Mucosa of rectum (tissue), 2 donors: ENCODE measurements around the gene KIFC3.

ENCODE experiments used
- H3K27ac ChIP-seq, 2 donors: one replicate each; pipeline ENCODE4 v1.7.0; 2013; ENCODE audit warnings: inconsistent platforms in 2 of 2, low read depth in 2 of 2, low read length in 2 of 2
- H3K27me3 ChIP-seq, 2 donors: one replicate each; pipeline ENCODE4 v1.7.0; 2013; ENCODE audit warnings: low read length in 2 of 2; ENCODE audit not compliant: control insufficient read depth in 2 of 2, insufficient read depth in 2 of 2
- H3K36me3 ChIP-seq, 2 donors: one replicate each; pipeline ENCODE4 v1.7.0; 2013; ENCODE audit warnings: low read length in 2 of 2; ENCODE audit not compliant: control insufficient read depth in 2 of 2, insufficient read depth in 2 of 2
- H3K4me1 ChIP-seq, 2 donors: one replicate each; pipeline ENCODE4 v1.7.0; 2013; ENCODE audit warnings: low read length in 2 of 2, mild to moderate bottlenecking in 1 of 2; ENCODE audit not compliant: control insufficient read depth in 2 of 2, insufficient read depth in 2 of 2
- H3K4me3 ChIP-seq, 2 donors: one replicate each; pipeline ENCODE4 v1.7.0; 2013; ENCODE audit warnings: low read length in 2 of 2
- H3K9ac ChIP-seq, 2 donors: one replicate each; pipeline ENCODE4 v1.7.0; 2013; ENCODE audit warnings: low read length in 2 of 2, low read depth in 1 of 2, mild to moderate bottlenecking in 1 of 2
- H3K9me3 ChIP-seq, 2 donors: one replicate each; pipeline ENCODE4 v1.7.0; 2013; ENCODE audit warnings: low read length in 2 of 2; ENCODE audit not compliant: control insufficient read depth in 2 of 2
- donor health status: healthy.
- donor health status: Normal muscosa, but diverticular disease.

Gene KIFC3

DNA sequence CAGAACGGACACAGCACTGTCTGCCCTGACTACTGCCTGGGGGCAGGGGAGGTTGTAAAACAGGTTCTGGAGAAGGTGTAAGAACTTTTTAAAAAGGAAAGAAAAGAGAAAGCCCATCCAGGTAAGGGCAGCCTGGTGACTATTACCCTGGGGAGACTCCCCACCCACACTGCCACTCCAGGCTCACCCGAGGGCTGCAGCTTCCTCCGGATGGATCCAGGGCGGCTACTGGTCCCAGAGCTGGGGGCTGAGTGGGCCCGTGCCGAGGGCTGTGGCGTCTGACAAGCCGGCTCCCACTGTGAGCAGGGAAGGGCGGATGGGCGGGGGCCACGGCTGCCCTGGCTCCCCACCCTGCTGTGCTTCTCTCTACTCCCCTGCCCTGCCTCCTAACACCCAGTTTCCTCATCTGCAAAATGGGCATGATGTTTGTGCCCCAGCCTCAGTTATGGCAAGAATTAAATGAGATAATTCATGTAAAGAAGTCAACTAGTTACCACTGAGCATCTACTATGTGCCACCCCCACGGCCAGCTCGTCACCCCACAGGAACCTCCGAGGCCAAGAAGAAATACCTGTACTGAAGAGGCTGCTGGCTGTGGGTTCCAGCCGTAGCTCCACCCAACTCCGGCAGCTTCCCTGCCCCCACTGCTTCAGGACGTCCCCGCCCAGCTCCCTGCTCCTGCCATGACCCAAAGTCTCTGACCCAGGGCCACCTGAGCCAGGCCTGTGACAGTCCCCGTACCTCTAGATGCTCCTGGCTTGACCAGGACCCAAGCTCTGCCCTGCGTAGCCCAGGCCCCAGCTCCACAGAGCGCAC lies 42.5 kb downstream of the KIFC3 start:
- H3K9me3 ChIP-seq: no peaks in the 10 kb centered on the region
- H3K36me3 ChIP-seq: peaks cover 0 to 8% of the 10 kb centered on the region in 2 donors
- no peaks in the 10 kb centered on the region for H3K4me1 ChIP-seq
- H3K4me3 ChIP-seq: no peak overlapping the region
- no peak overlapping the region for H3K9ac ChIP-seq
- no peaks in the 10 kb centered on the region for H3K27me3 ChIP-seq
- no peak overlapping the region for H3K27ac ChIP-seq

DNA sequence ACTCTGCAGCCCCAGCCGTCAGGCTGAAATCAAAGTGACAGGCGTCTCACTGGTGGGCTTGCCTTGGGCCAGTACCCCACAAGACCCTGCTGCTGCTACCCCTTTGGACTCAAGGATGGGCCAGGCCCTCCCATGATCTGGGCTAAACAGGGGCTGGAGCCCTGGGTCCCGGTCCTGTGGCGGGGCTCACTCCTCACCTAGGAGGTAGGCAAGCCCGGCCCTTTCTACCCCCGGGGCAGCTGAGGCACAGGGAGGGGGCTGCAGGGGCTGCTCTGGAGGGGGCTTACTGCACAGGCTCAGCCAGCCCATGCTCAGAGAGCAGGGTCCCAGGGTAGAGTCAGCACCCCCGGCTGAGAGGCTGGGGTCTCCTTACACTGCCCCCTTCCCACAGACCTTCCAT lies 43.2 kb downstream of the KIFC3 start:
- Histone ChIP-seq H3K36me3 (peaks cover 0 to 8% of the 10 kb centered on the region in 2 donors), H3K27ac (no peak overlapping the region), H3K27me3 (no peaks in the 10 kb centered on the region), H3K9me3 (no peaks in the 10 kb centered on the region), H3K4me1 (no peaks in the 10 kb centered on the region), H3K9ac (no peak overlapping the region), H3K4me3 (no peak overlapping the region)

DNA sequence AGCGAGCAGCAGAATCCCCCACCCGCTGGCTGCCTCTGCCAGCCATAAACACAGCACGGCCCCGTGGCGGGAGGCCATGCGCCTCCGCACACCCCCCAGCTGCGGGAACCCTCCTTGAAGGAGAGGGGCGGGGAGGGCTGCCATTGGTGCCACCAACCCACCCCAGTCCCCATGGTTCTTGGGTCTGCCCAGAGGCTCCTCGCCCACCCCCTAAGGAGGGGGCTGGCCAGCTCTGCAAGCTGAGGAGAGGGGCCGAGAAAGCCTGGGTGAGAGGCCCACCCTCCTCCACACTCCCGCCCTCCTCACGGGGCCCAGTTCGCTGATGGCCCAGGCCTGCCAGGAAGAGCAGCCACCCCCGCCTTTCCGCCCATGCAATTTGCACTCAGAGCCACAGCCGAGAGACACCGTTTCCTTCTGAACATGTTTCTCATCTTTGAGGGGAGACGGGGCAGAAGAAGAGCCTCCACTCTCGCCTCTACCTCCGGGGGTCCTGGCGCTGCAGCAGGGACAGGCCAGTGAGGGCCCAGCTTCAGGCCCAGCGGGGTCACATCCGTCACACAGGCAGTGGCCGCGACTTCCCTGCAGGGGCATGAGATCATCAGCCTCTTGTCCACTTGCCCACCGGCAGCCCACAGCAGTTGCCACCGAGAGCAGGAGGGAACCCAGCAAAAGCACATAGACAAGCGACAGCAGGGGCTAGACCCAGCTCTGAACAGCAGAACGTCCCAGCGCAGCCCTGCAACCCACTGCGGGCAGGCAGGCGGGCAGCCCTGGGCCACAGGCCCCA lies 43.8 kb downstream of the KIFC3 start:
- no peak overlapping the region for H3K4me3 ChIP-seq
- no peak overlapping the region for H3K27ac ChIP-seq
- no peaks in the 10 kb centered on the region for H3K27me3 ChIP-seq
- H3K36me3 ChIP-seq: peaks cover 1 to 8% of the 10 kb centered on the region in 2 donors
- no peaks in the 10 kb centered on the region for H3K4me1 ChIP-seq
- no peaks in the 10 kb centered on the region for H3K9me3 ChIP-seq
- H3K9ac ChIP-seq: no peak overlapping the region

DNA sequence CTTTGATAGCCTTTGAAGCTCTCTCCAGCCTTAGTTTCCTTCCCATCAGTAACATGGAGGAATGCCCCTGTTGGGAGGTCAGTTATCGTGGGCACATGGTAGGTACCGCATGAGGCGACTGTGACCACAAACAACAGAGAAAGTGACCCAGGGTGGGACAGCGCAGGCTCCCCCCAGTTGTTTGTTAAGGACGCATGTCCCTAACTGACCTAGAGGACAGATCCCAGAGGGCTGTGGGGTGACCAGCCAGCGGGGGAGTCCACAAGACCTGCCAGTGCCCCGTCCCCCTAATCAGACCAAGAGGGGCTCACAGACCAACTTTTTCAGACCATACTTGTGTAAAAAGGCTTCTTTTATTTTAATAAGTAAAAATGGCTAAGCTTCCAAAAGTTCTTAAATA lies 44.4 kb downstream of the KIFC3 start:
- Histone ChIP-seq H3K36me3 (peaks cover 3 to 8% of the 10 kb centered on the region in 2 donors), H3K4me1 (no peaks in the 10 kb centered on the region), H3K27me3 (no peaks in the 10 kb centered on the region), H3K4me3 (no peak overlapping the region), H3K27ac (no peak overlapping the region), H3K9ac (no peak overlapping the region), H3K9me3 (no peaks in the 10 kb centered on the region)

DNA sequence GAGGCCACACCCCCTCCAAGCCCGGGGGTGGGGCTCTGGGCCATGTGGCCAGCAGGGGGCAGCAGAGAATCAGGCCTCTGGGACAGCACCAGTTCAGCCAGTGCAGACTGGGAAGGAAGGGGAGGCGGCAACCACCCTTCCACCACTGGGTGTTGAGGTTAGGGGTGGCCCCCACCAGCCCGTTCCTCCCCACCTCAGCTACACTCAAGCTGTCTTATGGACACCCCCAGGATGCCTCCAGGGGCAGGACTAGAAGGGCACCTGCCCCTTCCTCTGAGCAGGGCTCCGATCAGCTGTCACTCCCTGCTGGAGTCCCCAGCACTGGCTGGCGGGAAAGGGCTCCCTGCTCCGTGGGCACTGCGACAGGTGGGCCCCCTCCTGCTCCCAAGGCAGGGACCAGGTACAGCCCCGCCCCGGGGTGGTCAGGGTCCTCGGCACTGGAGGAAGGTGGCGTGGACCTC lies 44.9 kb downstream of the KIFC3 start:
- Histone ChIP-seq H3K27ac (no peak overlapping the region), H3K27me3 (no peaks in the 10 kb centered on the region), H3K36me3 (peaks cover 3 to 8% of the 10 kb centered on the region in 2 donors), H3K9ac (no peak overlapping the region), H3K4me3 (no peak overlapping the region), H3K4me1 (no peaks in the 10 kb centered on the region), H3K9me3 (no peaks in the 10 kb centered on the region)

DNA sequence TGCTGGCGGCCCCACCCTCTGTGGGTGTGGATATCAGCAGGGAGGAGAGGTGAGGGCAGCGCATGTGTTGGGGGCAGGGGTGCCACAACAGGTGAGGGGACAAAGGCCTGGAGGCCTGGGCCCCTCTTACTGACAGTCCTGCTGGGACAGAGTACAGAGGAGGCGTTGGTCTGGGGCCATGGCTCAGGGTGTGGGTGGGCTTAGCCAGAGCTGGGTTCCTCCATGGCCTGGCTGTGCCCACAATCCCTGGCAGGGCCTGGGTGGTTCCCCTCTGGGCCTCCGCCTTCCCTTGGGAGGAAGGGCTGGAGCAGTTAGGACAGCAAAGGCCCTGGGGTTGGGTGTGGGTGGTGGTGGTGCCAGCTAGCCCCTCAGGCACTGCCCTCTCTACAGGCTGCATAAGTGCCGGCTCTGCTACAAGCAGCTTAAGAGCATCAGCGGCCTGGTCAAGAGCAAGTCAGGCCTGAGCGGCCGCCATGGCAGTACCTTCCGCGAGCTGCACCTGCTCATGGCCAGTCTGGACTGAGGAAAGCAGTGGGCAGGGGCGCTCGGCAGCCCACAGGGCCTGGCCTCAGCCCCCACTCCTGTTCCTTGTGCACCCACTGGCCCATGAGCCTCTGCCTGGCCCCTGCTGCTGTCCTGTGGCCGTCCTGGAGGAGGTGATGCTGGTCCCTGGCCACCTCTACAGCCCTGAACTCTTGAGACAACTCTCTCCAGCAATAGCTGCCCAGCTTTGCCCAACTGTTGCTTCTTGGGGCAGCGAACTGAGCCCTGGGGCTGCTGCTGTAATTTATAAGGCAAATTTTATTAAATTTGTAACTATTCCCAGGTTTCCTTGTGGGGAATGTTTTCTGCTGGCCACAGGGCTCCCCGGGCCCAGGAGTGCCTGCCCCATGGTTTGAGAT lies 45.6 kb downstream of the KIFC3 start:
- Histone ChIP-seq H3K4me3 (no peak overlapping the region), H3K9me3 (no peaks in the 10 kb centered on the region), H3K27me3 (no peaks in the 10 kb centered on the region), H3K27ac (no peak overlapping the region), H3K9ac (no peak overlapping the region), H3K4me1 (no peaks in the 10 kb centered on the region), H3K36me3 (peaks cover 3 to 8% of the 10 kb centered on the region in 2 donors)

DNA sequence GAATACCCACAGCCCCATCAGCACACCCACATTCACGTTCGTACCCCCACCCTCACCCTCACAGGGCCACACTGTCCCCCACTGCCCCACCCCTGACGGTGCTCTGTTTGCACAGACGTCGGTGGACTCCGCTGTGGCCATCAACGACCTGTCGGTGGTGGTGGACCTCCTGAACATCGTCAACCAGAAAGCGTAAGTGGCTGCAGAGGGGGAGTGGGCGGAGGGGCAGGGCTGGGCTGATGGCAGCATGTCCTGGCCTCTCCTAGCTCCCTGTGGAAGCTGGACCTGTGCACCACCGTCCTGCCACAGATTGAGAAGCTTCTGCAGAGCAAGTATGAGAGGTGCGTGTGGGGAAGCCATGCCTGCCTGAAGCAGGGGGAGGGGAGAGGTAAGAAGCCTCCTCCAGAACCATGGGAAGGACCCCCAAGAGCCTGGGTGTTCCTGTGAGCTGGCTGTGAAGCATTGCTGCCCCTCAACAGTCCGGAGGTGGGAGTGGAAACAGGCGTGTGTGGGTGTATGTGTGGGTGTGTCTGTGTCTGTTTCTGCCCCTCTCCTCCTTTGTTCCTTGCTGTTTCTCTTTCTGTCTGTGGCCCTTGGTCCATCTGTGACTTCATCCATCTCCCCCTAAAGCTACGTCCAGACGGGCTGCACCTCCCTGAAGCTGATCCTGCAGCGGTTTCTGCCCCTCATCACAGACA lies 46.4 kb downstream of the KIFC3 start:
- Histone ChIP-seq H3K36me3 (peaks cover 3 to 7% of the 10 kb centered on the region in 2 donors), H3K9ac (no peak overlapping the region), H3K9me3 (no peaks in the 10 kb centered on the region), H3K4me3 (no peak overlapping the region), H3K4me1 (no peaks in the 10 kb centered on the region), H3K27me3 (no peaks in the 10 kb centered on the region), H3K27ac (no peak overlapping the region)

DNA sequence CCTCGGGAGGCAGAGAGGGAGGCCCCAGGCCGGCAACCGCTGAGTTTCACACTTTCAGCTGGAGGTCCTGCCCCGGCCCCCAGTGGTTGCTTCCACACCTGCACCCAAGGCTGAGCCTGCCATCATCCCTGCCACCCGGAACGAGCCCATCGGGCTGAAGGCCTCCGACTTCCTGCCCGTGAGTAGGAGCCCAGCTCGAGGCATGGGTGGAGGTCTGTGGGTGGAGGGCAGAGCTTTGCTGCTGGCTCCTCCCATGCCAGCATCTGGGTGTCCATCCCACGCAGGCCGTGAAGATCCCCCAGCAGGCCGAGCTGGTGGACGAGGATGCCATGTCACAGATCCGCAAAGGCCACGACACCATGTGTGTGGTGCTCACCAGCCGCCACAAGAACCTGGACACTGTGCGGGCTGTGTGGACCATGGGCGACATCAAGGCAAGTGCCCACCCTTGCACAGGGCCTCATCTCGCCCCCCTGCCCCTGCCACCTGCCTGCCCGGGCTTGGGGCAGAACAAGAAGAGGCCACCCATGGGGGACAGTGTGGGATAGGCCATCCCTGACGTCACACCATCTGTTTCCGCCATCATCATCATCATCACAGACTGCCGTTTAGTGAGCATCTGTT lies 47.1 kb downstream of the KIFC3 start:
- Histone ChIP-seq H3K9ac (no peak overlapping the region), H3K27me3 (no peaks in the 10 kb centered on the region), H3K36me3 (peaks cover 3 to 7% of the 10 kb centered on the region in 2 donors), H3K27ac (no peak overlapping the region), H3K9me3 (no peaks in the 10 kb centered on the region), H3K4me3 (no peak overlapping the region), H3K4me1 (no peaks in the 10 kb centered on the region)

DNA sequence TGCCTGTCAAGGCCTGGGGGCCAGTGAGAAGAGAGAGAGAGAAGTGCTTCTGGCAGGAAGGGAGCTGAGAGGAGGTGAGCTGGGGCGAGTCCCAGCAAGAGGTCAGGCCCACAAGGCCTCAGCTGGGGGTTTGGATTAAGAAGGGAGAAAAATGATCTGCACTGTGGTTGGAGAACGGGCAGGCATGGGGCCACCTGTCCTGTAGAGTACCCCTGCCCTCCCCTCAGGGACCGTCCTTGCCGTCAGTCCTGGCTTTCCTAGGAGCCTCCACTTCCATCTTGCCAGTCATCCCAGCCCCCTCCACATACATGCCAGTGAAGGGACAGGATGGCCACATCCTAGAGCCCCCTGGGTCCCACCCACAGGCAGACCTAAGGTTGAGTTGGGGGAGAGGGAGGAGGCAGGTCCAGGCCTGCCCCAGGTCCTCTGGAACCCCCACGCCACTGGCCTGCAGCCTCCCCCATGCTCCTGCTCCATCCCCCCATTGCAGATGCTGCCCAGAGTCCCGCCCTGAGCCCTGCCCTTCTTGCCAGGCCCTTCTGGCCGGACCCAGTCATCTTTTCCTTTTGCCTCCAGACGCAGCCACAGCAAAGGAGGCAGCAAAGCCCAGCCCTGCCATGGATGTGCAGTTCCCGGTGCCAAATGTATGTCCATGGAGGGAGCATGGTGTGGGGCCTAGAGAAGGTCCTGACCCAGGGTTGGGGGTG lies 47.8 kb downstream of the KIFC3 start:
- no peaks in the 10 kb centered on the region for H3K27me3 ChIP-seq
- no peaks in the 10 kb centered on the region for H3K4me1 ChIP-seq
- no peak overlapping the region for H3K4me3 ChIP-seq
- no peaks in the 10 kb centered on the region for H3K9me3 ChIP-seq
- H3K36me3 ChIP-seq: peaks cover 3 to 8% of the 10 kb centered on the region in 2 donors
- no peak overlapping the region for H3K27ac ChIP-seq
- no peak overlapping the region for H3K9ac ChIP-seq
